Loucy (cell line): ENCODE results near the gene SCYL2.
A peak's percentile ranks its signal among the peaks of the same experiment; 100 is the strongest.

Source experiments
- H2AFZ ChIP-seq: fragments of 200-600 bp; sonication (generic); 2 replicates; pipeline ENCODE4 v1.6.0; 2016; ENCODE audit warnings: antibody characterized with exemption, mild to moderate bottlenecking, low read length, moderate library complexity
- H3F3A ChIP-seq: fragments of 200-600 bp; 2 replicates; pipeline ENCODE4 v1.6.0; 2016; ENCODE audit warnings: antibody characterized with exemption, low read depth, mild to moderate bottlenecking
- H3K27me3 ChIP-seq: fragments of 200-600 bp; sonication (generic); 2 replicates; pipeline ENCODE4 v1.6.1; 2014; ENCODE audit warnings: low read length, mild to moderate bottlenecking; ENCODE audit not compliant: insufficient read depth, poor library complexity, severe bottlenecking
- H3K36me3 ChIP-seq: fragments of 200-600 bp; sonication (generic); 2 replicates; pipeline ENCODE4 v1.6.1; 2016; ENCODE audit warnings: low read length; ENCODE audit not compliant: insufficient read depth
- H3K4me1 ChIP-seq: fragments of 200-600 bp; sonication (generic); 2 replicates; pipeline ENCODE4 v1.5.1; 2014; ENCODE audit warnings: low read length, mild to moderate bottlenecking; ENCODE audit not compliant: insufficient read depth, poor library complexity, severe bottlenecking
- H3K4me2 ChIP-seq: fragments of 200-600 bp; sonication (generic); 2 replicates; pipeline ENCODE4 v1.6.0; 2014; ENCODE audit warnings: antibody characterized with exemption, low read length, low read depth, mild to moderate bottlenecking; ENCODE audit not compliant: poor library complexity, severe bottlenecking
- H3K4me3 ChIP-seq: fragments of 200-600 bp; sonication (generic); 2 replicates; pipeline ENCODE4 v1.5.1; 2014; ENCODE audit warnings: low read length, mild to moderate bottlenecking, mixed read lengths; ENCODE audit not compliant: poor library complexity, severe bottlenecking
- H3K79me2 ChIP-seq: fragments of 200-600 bp; sonication (generic); 2 replicates; pipeline ENCODE4 v1.6.1; 2014; ENCODE audit warnings: low read length; ENCODE audit not compliant: insufficient read depth
- H3K9ac ChIP-seq: fragments of 200-600 bp; sonication (generic); 2 replicates; pipeline ENCODE4 v1.6.0; 2014; ENCODE audit warnings: mild to moderate bottlenecking, low read depth, low read length, moderate library complexity; ENCODE audit not compliant: poor library complexity, severe bottlenecking
- H3K9me2 ChIP-seq: fragments of 200-600 bp; sonication (generic); replicated peaks from 2 replicates; pipeline ENCODE4 v1.6.1; 2016; ENCODE audit warnings: low read depth, low read length, mixed read lengths
- H3K9me3 ChIP-seq: fragments of 200-600 bp; sonication (generic); 2 replicates; pipeline ENCODE4 v1.6.1; 2014; ENCODE audit warnings: mild to moderate bottlenecking, antibody characterized with exemption, low read length, low read depth; ENCODE audit not compliant: insufficient read depth
- H4K20me1 ChIP-seq: fragments of 200-600 bp; sonication (generic); 2 replicates; pipeline ENCODE4 v1.6.0; 2014; ENCODE audit warnings: antibody characterized with exemption, low read length, mild to moderate bottlenecking; ENCODE audit not compliant: insufficient read depth, poor library complexity, severe bottlenecking
- EZH2phosphoT487 ChIP-seq: fragments of 200-600 bp; IDR thresholded peaks from 2 replicates; pipeline ENCODE4 v1.6.1; 2018; ENCODE audit warnings: antibody characterized with exemption, mild to moderate bottlenecking, moderate library complexity, borderline replicate concordance
- TF ChIP-seq, protein P1 (sequence below): fragments of 200-600 bp; sonication (generic); conservative IDR thresholded peaks from 2 replicates; pipeline ENCODE4 v1.5.1; 2014; ENCODE audit warnings: mild to moderate bottlenecking, antibody characterized with exemption, low read length

The SCYL2 gene, protein sequence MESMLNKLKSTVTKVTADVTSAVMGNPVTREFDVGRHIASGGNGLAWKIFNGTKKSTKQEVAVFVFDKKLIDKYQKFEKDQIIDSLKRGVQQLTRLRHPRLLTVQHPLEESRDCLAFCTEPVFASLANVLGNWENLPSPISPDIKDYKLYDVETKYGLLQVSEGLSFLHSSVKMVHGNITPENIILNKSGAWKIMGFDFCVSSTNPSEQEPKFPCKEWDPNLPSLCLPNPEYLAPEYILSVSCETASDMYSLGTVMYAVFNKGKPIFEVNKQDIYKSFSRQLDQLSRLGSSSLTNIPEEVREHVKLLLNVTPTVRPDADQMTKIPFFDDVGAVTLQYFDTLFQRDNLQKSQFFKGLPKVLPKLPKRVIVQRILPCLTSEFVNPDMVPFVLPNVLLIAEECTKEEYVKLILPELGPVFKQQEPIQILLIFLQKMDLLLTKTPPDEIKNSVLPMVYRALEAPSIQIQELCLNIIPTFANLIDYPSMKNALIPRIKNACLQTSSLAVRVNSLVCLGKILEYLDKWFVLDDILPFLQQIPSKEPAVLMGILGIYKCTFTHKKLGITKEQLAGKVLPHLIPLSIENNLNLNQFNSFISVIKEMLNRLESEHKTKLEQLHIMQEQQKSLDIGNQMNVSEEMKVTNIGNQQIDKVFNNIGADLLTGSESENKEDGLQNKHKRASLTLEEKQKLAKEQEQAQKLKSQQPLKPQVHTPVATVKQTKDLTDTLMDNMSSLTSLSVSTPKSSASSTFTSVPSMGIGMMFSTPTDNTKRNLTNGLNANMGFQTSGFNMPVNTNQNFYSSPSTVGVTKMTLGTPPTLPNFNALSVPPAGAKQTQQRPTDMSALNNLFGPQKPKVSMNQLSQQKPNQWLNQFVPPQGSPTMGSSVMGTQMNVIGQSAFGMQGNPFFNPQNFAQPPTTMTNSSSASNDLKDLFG

DNA sequence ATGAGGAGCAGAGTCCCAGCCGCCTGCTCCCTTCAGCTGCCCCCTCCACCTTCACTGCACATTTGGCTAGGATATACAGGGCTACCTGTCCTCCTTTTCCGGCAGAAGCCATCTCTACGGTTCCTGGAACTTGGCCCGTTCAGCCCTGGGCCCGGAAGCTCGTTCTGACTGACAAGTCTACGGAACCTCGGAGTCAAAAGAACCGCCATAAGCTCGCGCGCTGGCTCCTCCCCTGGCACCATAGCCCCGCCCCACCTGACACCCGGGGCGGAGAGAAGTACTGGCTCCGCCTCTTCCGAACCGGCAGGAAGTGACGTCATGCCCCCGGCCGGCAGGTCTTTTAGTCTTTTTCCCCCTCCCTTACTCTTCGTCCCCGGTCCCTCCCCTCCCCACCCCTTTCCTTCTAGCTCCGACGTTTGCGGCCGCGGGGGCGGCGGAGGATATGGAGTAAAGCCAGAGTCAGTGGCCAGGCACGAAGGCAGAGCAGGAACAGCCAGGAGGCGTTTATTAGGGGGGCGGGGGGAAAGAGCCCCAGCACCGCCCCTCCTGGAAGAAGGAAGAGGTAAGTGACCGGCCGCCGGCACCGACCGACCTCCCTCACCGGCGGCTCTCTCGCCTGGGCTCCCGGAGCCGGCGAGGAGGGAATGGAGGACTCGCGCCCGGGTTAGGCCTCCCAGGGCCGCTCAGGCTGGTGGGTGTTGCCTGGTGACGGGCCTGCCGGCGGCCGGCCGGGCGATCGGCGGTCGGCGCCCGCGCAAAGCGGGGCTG is at the start of gene SCYL2, which contains the start of gene DEPDC4:
Gene SCYL2, plus strand, starts transcription at position 343 of the 768 bp plus-strand sequence. CDS start 15,794 bp downstream, outside the sequence.
Gene DEPDC4, minus strand, starts transcription at position 245 of the 768 bp plus-strand sequence. Its CDS starts 3 bp downstream, at position 242.
- H4K20me1 ChIP-seq = peaks cover 42% of the 10 kb centered on the region
- H3K36me3 ChIP-seq = no peaks in the 10 kb centered on the region
- no peaks in the 10 kb centered on the region for H3K9me2 ChIP-seq
- peaks cover 44% of the 10 kb centered on the region for H3K4me1 ChIP-seq
- peak within 1 kb of the TSS; percentile 94 for H3K9ac ChIP-seq
- H3F3A ChIP-seq = no peaks in the 10 kb centered on the region
- TF ChIP-seq, protein P1, sequence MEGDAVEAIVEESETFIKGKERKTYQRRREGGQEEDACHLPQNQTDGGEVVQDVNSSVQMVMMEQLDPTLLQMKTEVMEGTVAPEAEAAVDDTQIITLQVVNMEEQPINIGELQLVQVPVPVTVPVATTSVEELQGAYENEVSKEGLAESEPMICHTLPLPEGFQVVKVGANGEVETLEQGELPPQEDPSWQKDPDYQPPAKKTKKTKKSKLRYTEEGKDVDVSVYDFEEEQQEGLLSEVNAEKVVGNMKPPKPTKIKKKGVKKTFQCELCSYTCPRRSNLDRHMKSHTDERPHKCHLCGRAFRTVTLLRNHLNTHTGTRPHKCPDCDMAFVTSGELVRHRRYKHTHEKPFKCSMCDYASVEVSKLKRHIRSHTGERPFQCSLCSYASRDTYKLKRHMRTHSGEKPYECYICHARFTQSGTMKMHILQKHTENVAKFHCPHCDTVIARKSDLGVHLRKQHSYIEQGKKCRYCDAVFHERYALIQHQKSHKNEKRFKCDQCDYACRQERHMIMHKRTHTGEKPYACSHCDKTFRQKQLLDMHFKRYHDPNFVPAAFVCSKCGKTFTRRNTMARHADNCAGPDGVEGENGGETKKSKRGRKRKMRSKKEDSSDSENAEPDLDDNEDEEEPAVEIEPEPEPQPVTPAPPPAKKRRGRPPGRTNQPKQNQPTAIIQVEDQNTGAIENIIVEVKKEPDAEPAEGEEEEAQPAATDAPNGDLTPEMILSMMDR = no peak
- TF ChIP-seq EZH2phosphoT487 = no peak
- H3K9me3 ChIP-seq = no peaks in the 10 kb centered on the region
- H3K79me2 ChIP-seq = peaks cover 48% of the 10 kb centered on the region
- H3K4me3 ChIP-seq = peak within 1 kb of the TSS; percentile 99
- H3K27me3 ChIP-seq = no peaks in the 10 kb centered on the region
- H2AFZ ChIP-seq = peak within 1 kb of the TSS; percentile 97
- H3K4me2 ChIP-seq = peak within 1 kb of the TSS; percentile 81

DNA sequence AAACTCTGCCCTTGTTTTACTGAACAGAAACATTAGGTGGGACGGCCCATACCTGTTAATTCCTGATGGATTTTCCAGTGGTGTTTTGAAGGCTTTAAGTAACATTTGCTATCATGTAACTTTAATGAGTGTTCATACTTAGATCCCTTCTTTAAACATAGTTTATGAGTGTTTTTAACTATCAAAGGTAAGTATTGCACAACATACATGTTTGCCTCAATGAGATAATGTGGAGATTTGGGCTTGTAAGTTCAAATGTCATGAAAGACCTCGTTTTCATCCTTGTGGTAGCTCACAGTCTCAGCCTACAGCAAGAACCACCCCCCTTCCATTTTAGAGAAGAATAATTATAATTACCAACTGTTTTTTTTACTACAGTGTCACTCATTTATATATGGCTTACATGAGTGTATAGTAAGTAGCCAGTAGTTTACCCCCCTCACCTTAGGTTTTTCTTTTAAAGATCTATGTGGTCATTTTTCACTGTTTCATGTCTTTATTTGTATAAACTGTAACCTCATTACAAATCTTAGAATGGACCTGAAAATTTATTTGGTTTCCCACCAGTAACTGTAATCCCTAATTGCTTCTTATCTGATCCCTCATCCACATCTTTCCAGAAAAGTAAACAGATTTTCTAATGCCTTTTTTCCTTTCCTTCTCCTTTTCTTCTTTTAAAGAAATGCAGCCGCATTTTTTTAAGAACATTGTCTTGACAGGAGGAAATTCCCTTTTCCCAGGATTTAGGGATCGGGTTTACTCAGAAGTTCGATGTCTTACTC is 47.5 kb upstream of the SCYL2 start:
- Histone ChIP-seq H3K9me2 (no peaks in the 10 kb centered on the region), H3F3A (no peaks in the 10 kb centered on the region), H4K20me1 (no peaks in the 10 kb centered on the region), H3K4me2 (no peak overlapping the region), H3K9ac (no peak overlapping the region), H3K4me3 (no peak overlapping the region), H3K79me2 (no peaks in the 10 kb centered on the region), H3K4me1 (no peaks in the 10 kb centered on the region), H2AFZ (no peak overlapping the region), H3K36me3 (peaks cover 44% of the 10 kb centered on the region; the same call in 1 of the 2 replicates), H3K27me3 (no peaks in the 10 kb centered on the region), H3K9me3 (no peaks in the 10 kb centered on the region)
- TF ChIP-seq EZH2phosphoT487 = no peak
- TF ChIP-seq, protein P1 = no peak
